NCI-H774 (cell line): ENCODE data around the gene UCKL1.

ENCODE experiments used
- DNase-seq: peaks from one replicate; lab custom pipeline; 2025; lab: John Stamatoyannopoulos, UW

UCKL1 gene

GRCh38 chr20:63958964-63959698 lies 2.9 kb upstream of the UCKL1 start:
- DNase-seq = no peak

DNA sequence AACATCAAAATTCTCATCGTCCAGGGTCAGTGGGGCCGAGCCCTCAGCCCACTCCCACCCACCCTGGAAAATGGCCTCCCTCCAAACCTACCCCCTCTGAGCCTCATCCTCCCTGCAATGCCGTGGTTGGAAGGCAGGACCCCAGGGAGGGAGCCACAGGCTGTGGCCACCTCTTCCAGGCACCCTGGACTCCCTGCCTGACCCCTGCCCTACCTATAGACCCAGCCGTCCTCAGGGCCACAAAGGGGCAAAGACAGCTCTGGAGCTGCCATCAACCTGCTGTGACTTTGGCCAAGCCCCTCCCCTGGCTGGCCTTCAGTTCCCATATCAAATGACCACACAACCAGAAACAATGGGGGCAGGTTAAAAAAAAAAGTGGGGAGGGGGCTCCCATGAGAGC lies 2.3 kb upstream of the UCKL1 start:
- no peak for DNase-seq

GRCh38 chr20:63957690-63958441 lies 1.6 kb upstream of the UCKL1 start:
- peak; percentile 49 for DNase-seq

- peak; percentile 64 for DNase-seq
These were observed 931 bp upstream of the UCKL1 start for GRCh38 chr20:63957004-63957689.

DNA sequence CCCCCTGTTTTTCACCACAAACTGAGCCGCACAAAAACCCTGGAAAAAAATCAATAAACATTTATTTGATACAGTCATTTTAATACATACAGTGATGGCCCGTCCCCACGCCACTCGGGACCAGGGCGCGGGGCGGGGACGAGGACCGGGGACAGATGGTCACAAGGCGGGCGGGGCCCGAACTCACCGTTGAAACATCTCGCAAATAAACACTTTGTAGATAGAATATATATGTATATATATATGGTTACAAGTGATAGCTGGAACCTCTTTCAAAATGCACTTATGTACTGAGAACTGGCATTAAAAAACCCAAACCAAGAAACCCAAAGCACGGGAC lies 418 bp upstream of the UCKL1 start:
- no peak for DNase-seq

GRCh38 chr20:63955281-63955826 lies 862 bp downstream of the UCKL1 start:
- no peak for DNase-seq

GRCh38 chr20:63953764-63954429 lies 2.3 kb downstream of the UCKL1 start:
- DNase-seq = no peak

- no peak for DNase-seq
These were observed 3.4 kb downstream of the UCKL1 start for GRCh38 chr20:63952769-63953168.

DNA sequence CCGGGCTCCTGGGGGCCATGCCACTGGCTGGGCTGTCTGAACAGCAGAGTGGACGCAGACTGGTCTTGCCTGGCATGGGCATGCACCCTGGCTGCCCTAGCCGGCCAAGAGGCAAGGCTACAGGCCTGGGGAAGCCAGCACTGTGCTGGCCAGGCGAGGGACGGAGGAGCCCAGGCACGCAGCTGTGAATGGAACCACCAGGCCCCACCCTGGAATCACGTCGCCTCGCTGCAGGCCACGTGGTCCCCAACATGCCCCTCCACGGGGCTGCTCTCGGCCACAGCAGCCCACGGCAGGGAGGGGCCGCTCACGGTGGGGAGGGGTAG lies 4.0 kb downstream of the UCKL1 start:
- no peak for DNase-seq

- DNase-seq = no peak
These were observed 4.6 kb downstream of the UCKL1 start for GRCh38 chr20:63951398-63952209.

GRCh38 chr20:63950701-63951397 lies 5.4 kb downstream of the UCKL1 start:
- no peak for DNase-seq

DNA sequence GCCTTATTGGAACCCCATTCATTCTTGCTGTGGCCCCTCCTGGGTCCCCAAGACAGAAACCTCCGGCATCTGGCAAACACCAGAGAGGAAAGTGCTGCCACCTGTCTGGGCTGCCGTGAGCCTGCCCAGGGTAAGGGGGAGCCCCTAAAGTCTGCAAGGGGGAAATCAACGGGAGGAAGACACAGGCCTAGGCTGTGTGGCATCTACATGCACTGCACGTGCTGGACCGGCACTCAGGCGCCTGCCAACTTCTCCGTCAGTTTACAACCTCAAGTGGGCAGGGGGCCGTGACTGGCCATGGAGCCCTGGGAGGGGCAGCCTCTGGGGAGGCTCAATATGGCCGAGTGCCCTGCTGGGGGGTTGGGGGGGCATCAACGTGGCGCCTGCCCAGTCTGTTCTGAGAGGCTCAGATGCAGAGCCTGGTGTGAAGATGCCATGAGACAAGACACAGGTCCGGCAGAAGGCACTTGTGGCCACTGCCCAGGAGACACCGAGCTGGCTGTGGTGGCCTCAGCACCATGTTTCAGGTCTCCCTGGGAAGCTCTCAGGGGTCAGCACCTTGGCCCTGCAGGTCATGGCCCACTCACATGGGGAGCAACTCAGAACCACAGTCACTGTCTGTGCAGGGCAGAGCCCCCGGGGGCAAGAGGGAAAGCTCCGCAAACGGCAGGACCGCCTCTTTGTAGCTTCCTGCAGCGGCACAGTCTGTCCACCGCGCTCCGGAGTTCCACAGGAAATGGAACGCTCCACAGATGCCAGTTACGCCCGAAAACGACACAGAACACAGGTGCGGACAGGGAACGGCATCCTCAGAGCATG lies 8.4 kb downstream of the UCKL1 start:
- DNase-seq = no peak

DNA sequence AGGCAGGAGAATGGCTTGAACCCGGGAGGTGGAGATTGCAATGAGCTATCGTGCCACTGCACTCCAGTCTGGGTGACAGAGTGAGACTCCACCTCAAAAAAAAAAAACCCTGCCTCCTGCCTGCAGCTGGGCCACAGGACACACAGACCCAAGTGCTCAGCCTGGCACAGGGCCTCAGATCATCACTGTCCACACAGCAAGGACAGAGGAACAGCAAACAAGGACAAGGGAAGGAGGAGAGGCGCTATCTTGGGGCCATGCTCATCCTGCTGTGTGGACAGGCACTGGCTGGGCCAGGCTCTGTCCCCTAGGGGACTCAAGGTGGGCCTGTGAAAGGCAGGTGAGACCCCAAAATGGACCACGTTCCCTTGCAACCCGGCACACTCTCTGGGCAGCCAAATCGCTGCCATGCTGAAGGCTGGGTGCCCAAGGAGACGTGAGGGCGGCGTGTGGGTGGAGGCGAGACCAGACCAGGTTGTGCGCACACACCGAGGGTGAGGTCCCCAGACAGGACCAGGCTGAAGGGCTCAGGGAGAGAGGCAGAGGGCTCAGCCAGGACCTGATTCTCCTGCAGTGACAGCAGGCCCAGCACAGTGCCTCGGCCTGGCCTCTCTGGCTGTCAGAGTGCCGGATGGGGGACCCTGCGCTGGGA lies 9.1 kb downstream of the UCKL1 start:
- DNase-seq = no peak

DNA sequence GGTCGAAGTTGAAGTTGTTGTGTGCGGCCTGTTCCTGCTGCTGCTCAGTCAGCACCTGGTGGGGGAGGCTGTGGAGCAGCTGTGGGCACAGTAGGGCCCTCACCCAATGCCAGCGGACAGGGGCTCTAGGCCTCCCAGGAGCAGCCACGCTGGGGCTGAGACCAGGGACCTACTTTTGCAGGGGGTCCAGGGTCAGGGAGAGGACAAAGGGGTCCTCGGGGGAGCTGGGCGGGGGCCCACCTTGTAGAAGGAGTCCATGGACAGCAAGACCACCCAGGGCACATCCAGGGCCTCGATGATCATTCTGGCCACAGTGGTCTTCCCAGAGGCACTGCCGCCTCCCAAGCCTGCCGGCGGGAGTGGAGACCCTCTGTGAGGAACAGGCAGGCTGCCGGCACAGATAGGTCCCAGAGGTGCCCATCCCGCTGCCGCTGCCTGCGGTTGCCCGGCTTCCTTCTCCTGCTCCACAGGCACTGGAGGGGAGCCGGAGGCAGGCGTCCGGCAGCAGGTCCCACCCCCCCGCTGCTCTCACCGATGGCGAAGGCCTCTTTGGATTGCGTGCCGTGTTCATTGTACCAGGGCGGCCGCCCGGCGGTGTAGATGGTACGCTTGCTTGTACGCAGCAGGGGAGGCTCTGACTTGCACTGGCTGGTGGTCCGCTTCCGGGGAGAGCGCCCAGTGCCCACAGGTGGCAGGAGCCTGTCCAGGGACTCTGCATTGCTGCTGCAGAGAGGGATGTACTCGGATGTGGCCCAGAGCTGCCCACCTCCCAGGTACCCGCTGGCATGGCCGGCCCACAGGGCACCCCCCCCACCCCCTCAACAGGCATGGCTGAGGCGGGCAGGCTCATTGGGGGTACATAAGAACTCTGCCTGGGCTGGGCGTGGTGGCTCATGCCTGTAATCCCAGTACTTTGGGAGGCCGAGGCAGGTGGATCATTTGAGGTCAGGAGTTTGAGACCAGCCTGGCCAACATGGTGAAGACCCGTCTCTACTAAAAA lies 10.0 kb downstream of the UCKL1 start:
- no peak for DNase-seq

- no peak for DNase-seq
These were observed 11.1 kb downstream of the UCKL1 start for GRCh38 chr20:63945031-63945658.

DNA sequence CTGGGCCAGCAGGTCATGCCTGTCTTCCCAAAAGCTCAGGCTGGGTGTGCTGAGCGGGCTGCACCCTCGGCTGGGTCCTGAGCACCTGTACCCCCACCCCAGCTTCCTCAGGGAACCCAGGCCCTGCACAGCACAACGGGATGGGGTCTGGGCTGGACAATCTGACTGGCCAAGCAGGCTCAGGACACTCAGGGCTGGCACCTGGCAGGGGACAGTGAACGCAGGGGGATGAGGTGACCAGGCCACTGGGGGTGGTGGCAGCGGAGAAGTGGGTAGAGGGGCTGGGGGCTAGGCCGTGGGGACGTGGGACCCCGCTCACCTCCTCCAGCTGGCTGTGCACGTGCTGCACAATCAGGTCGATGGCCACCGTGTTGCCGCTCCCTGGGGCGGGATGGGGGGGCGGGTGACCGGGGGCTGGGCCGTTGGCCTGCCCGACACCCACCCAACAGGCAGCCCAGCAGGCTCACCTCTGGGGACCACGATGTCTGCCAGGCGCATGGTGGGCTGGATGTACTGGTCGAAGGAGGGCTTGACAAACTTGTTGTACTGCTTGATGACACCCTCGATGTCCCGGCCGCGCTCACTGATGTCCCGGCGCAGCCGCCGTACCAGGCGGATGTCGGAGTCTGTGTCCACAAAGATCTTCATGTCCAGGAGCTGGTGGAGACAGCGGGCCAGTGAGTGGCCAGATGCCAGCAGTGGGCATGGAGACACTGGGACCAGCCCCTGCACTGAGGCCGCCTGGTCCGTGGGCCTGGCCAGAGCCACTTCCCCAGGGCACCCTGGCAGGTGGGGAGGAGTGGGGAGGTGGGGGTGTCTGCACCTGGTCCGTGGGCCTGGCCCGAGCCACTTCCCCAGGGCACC lies 11.9 kb downstream of the UCKL1 start:
- no peak for DNase-seq

- no peak for DNase-seq
These were observed 12.5 kb downstream of the UCKL1 start for GRCh38 chr20:63943808-63944077.
